HFFc6 (cell line): Measurements from ENCODE around the gene VWF. TPM values are rescaled to one million over a fixed set of nuclear protein-coding genes. Genes with fewer than 3 reads are reported as not detected.
"Not testable (repeated sequence)": the region's sequence is repeated elsewhere in the genome, so short reads cannot be mapped to it uniquely, and the experiment has no call there.

Source experiments
- DNase-seq: peaks from one replicate; pipeline ENCODE4 v3.0.0-alpha.2; 2018
- H3K27ac Mint-ChIP-seq: 2 replicates; pipeline ENCODE4 v1.8.0; 2020; ENCODE audit warnings: mild to moderate bottlenecking, mixed read lengths
- H3K27me3 Mint-ChIP-seq: 2 replicates; pipeline ENCODE4 v1.8.0; 2021; ENCODE audit warnings: mild to moderate bottlenecking, moderate library complexity, mixed read lengths; ENCODE audit not compliant: insufficient read depth
- H3K36me3 Mint-ChIP-seq: 2 replicates; pipeline ENCODE4 v1.8.0; 2021; ENCODE audit warnings: low read depth, mixed read lengths
- H3K4me1 Mint-ChIP-seq: 2 replicates; pipeline ENCODE4 v1.8.0; 2020; ENCODE audit warnings: low read depth, mixed read lengths
- H3K4me3 Mint-ChIP-seq: 2 replicates; pipeline ENCODE4 v1.8.0; 2020; ENCODE audit warnings: mild to moderate bottlenecking, moderate library complexity, mixed read lengths
- H3K9me3 Mint-ChIP-seq: 2 replicates; pipeline ENCODE4 v1.8.0; 2020; ENCODE audit warnings: mild to moderate bottlenecking, mixed read lengths
- CTCF ChIP-seq: fragments of 200-600 bp; sonication (generic); IDR thresholded peaks from 2 replicates; pipeline ENCODE4 v1.5.0; 2021; ENCODE audit warnings: antibody characterized with exemption, mild to moderate bottlenecking
- total RNA-seq, 6 experiments: library from RNA; stranded (reverse); fragmentation: NEBNext Ultra II Directional; extraction: Animal tissue kit (Norgen Biotek cat#: 25700); gene quantifications; 2 replicates in 1 of 6; 3 replicates in 5 of 6; pipeline ENCODE4 v1.2.3, GENCODE V29; 2021

Gene VWF
- total RNA-seq, 6 experiments from 2014 or later, result 0.02 to 0.25 (median 0.10) TPM

- no peaks in the 10 kb centered on the region for H3K36me3 Mint-ChIP-seq
- H3K9me3 Mint-ChIP-seq, result no peaks in the 10 kb centered on the region
- H3K4me1 Mint-ChIP-seq, result no peaks in the 10 kb centered on the region
- TF ChIP-seq CTCF, result no peak
- H3K27ac Mint-ChIP-seq, result no peak overlapping the region
- peaks cover 1% of the 10 kb centered on the region; the same call in 1 of the 2 replicates for H3K27me3 Mint-ChIP-seq
- no peak overlapping the region for H3K4me3 Mint-ChIP-seq
- no peak for DNase-seq
Observed at GRCh38 chr12:6146951-6147350, 22.5 kb upstream of the VWF start.

GRCh38 chr12:6146509-6146908, 22.0 kb upstream of the VWF start:
- H3K4me1 Mint-ChIP-seq, result peaks cover 3% of the 10 kb centered on the region; the same call in 1 of the 2 replicates
- H3K27ac Mint-ChIP-seq, result no peak overlapping the region
- H3K27me3 Mint-ChIP-seq, result peaks cover 1% of the 10 kb centered on the region; the same call in 1 of the 2 replicates

GRCh38 chr12:6145564-6145963, 21.1 kb upstream of the VWF start:
- DNase-seq, result no peak
- Mint-ChIP-seq H3K27me3 (peaks cover 1% of the 10 kb centered on the region), H3K4me1 (peaks cover 11% of the 10 kb centered on the region), H3K36me3 (no peaks in the 10 kb centered on the region), H3K27ac (no peak overlapping the region), H3K9me3 (no peaks in the 10 kb centered on the region), H3K4me3 (no peak overlapping the region)
- no peak for TF ChIP-seq CTCF

More at GRCh38 chr12:6146509-6146908, 22.0 kb upstream of the VWF start:
- no peak for TF ChIP-seq CTCF
- no peak for DNase-seq
- no peak overlapping the region for H3K4me3 Mint-ChIP-seq
- no peaks in the 10 kb centered on the region for H3K9me3 Mint-ChIP-seq
- H3K36me3 Mint-ChIP-seq, result no peaks in the 10 kb centered on the region

GRCh38 chr12:6143303-6143675, 18.8 kb upstream of the VWF start:
- no peak overlapping the region for H3K27ac Mint-ChIP-seq
- H3K36me3 Mint-ChIP-seq, result no peaks in the 10 kb centered on the region
- peaks cover 6% of the 10 kb centered on the region for H3K27me3 Mint-ChIP-seq

GRCh38 chr12:6142368-6143302, 18.2 kb upstream of the VWF start:
- not testable (repeated sequence) for H3K27me3 Mint-ChIP-seq, H3K27ac Mint-ChIP-seq, H3K9me3 Mint-ChIP-seq, H3K36me3 Mint-ChIP-seq, H3K4me3 Mint-ChIP-seq, DNase-seq
- peaks cover 16% of the 10 kb centered on the region for H3K4me1 Mint-ChIP-seq

More at GRCh38 chr12:6143303-6143675, 18.8 kb upstream of the VWF start:
- Mint-ChIP-seq H3K4me3 (no peak overlapping the region), H3K4me1 (peaks cover 16% of the 10 kb centered on the region), H3K9me3 (no peaks in the 10 kb centered on the region)
- DNase-seq, result no peak
- no peak for TF ChIP-seq CTCF

GRCh38 chr12:6141731-6142367, 17.4 kb upstream of the VWF start:
- not testable (repeated sequence) for H3K4me3 Mint-ChIP-seq, H3K9me3 Mint-ChIP-seq, H3K27ac Mint-ChIP-seq, H3K27me3 Mint-ChIP-seq, DNase-seq, H3K36me3 Mint-ChIP-seq
- H3K4me1 Mint-ChIP-seq, result peaks cover 16% of the 10 kb centered on the region
